Nephron progenitor cell (in vitro differentiated cells): Measurements from ENCODE around the gene OPHN1.

Source experiments
- DNase-seq: peaks from one replicate; pipeline ENCODE4 v3.0.0; 2021
- H3K27ac Mint-ChIP-seq: 2 replicates; pipeline ENCODE4 v1.8.0; 2021; ENCODE audit warnings: mild to moderate bottlenecking, moderate library complexity, mixed read lengths
- H3K27me3 Mint-ChIP-seq: 2 replicates; pipeline ENCODE4 v1.8.0; 2021; ENCODE audit warnings: mild to moderate bottlenecking, low read depth, mixed read lengths; ENCODE audit not compliant: poor library complexity
- H3K36me3 Mint-ChIP-seq: 2 replicates; pipeline ENCODE4 v1.8.0; 2021; ENCODE audit warnings: low read depth, mixed read lengths
- H3K4me1 Mint-ChIP-seq: 2 replicates; pipeline ENCODE4 v1.8.0; 2021; ENCODE audit warnings: mixed read lengths
- H3K4me3 Mint-ChIP-seq: 2 replicates; pipeline ENCODE4 v1.8.0; 2021; ENCODE audit warnings: mild to moderate bottlenecking, moderate library complexity, mixed read lengths
- H3K9me3 Mint-ChIP-seq: 2 replicates; pipeline ENCODE4 v1.8.0; 2021; ENCODE audit warnings: mild to moderate bottlenecking, moderate library complexity, mixed read lengths
- CTCF ChIP-seq: fragments of 200-600 bp; sonication (generic); IDR thresholded peaks from 2 replicates; pipeline ENCODE4 v1.5.0; 2021; ENCODE audit warnings: antibody characterized with exemption

OPHN1 gene

GRCh38 chrX:68462197-68462596, 28.9 kb upstream of the OPHN1 start:
- no peak overlapping the region for H3K27ac Mint-ChIP-seq
- peaks cover 5% of the 10 kb centered on the region for H3K27me3 Mint-ChIP-seq
- DNase-seq, result no peak
- H3K4me1 Mint-ChIP-seq, result no peaks in the 10 kb centered on the region
- no peaks in the 10 kb centered on the region for H3K36me3 Mint-ChIP-seq
- no peak for TF ChIP-seq CTCF
- peaks cover 25% of the 10 kb centered on the region for H3K9me3 Mint-ChIP-seq
- H3K4me3 Mint-ChIP-seq, result no peak overlapping the region

GRCh38 chrX:68461576-68461975, 28.3 kb upstream of the OPHN1 start:
- Mint-ChIP-seq H3K4me3 (no peak overlapping the region), H3K36me3 (no peaks in the 10 kb centered on the region), H3K27ac (no peak overlapping the region), H3K4me1 (no peaks in the 10 kb centered on the region), H3K27me3 (peaks cover 1% of the 10 kb centered on the region), H3K9me3 (peaks cover 28% of the 10 kb centered on the region)
- TF ChIP-seq CTCF, result no peak
- no peak for DNase-seq

- H3K4me3 Mint-ChIP-seq, result no peak overlapping the region
- no peak for TF ChIP-seq CTCF
- peaks cover 29% of the 10 kb centered on the region for H3K9me3 Mint-ChIP-seq
- no peaks in the 10 kb centered on the region for H3K36me3 Mint-ChIP-seq
- no peak overlapping the region for H3K27ac Mint-ChIP-seq
- DNase-seq, result no peak
- H3K4me1 Mint-ChIP-seq, result no peaks in the 10 kb centered on the region
- H3K27me3 Mint-ChIP-seq, result no peaks in the 10 kb centered on the region
These were observed 27.8 kb upstream of the OPHN1 start for GRCh38 chrX:68461093-68461492.

- no peak overlapping the region for H3K27ac Mint-ChIP-seq
- DNase-seq, result no peak
- H3K4me1 Mint-ChIP-seq, result no peaks in the 10 kb centered on the region
- TF ChIP-seq CTCF, result no peak
- H3K27me3 Mint-ChIP-seq, result no peaks in the 10 kb centered on the region
- H3K36me3 Mint-ChIP-seq, result no peaks in the 10 kb centered on the region
- H3K9me3 Mint-ChIP-seq, result peaks cover 28% of the 10 kb centered on the region
- H3K4me3 Mint-ChIP-seq, result no peak overlapping the region
These were observed 21.8 kb upstream of the OPHN1 start for GRCh38 chrX:68455151-68455510.

GRCh38 chrX:68454476-68455150, 21.3 kb upstream of the OPHN1 start:
- H3K27me3 Mint-ChIP-seq, result no peaks in the 10 kb centered on the region
- TF ChIP-seq CTCF, result no peak

DNA sequence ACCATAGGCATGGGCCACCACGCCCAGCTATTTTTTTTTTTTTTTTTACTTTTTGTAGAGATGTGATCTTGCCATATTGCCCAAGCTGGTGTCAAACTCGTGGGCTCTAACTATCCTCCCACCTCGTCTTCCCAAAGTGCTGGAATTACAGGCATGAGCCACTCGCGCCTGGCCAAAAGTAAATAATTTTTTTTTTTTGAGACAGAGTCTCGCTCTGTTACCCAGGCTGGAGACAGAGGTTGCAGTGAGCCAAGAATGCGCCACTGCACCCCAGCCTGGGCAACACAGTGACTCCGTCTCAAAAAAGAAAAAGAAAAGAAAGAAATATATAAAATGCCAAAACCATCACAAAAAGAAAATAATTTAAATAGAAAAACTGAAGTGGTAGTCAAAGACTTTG, 18.4 kb upstream of the OPHN1 start:
- Mint-ChIP-seq H3K4me1 (no peaks in the 10 kb centered on the region), H3K27me3 (peaks cover 2% of the 10 kb centered on the region), H3K9me3 (peaks cover 29% of the 10 kb centered on the region), H3K4me3 (no peak overlapping the region), H3K36me3 (no peaks in the 10 kb centered on the region), H3K27ac (no peak overlapping the region)
- DNase-seq, result no peak
- TF ChIP-seq CTCF, result no peak

More at GRCh38 chrX:68454476-68455150, 21.3 kb upstream of the OPHN1 start:
- Mint-ChIP-seq H3K4me1 (no peaks in the 10 kb centered on the region), H3K36me3 (no peaks in the 10 kb centered on the region), H3K27ac (no peak overlapping the region), H3K4me3 (no peak overlapping the region), H3K9me3 (peaks cover 24% of the 10 kb centered on the region)
- DNase-seq, result no peak
